Islet precursor cell (in vitro differentiated cells): ENCODE data around the gene CELF2.
"Not testable (repeated sequence)": the region's sequence is repeated elsewhere in the genome, so short reads cannot be mapped to it uniquely, and the experiment has no call there.

Experiments
- DNase-seq: peaks from one replicate; pipeline ENCODE4 v3.0.0-alpha.2; 2018

Gene CELF2

DNA sequence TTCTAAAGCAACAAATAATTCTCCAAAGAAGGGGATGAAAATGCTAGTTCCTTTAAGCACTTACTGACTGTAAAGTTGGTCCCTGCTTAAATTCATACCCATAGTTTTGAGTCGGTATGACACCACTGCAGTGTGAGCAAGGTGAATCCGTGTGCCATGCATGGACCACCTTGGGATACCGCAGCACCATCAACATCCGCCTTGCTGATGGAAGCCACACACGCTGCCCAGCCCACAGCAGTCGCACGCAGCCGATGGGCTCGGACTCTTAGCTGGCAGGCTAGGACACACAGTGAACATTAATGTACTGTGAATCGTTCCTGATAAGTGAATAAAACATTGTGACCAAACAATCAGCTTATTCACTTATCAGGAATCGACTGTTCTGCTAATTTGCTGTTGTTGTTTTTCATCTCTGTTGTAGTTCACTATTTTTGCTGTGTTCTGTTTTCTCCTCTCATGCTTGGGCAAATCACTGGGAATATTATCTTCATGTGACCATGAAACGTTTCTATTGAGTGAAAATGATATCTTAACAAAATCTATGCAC is 318.3 kb downstream of the CELF2 start:
- DNase-seq, result no peak

- peak; percentile 85 for DNase-seq
These were observed 319.1 kb downstream of the CELF2 start for GRCh38 chr10:11336722-11337162.

DNA sequence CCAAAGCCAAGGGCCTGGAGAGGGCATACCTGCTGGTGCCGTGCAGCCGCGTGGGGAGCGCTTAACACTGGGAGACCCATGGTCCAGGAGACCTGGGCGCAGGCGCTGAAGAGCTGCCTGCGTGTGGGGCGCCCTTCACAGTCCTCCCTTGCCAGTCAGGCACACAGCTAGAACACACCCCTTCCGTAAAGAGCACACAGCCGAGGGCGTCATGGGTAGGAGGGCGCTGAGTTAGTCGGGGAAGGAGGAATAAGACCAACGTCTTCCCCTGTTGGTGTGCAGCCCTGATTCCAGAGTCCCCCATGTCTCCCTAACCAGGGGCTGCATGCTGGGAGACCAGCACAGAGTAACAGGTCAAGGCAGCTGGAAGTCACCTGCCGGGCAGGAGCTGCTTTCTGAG is 319.8 kb downstream of the CELF2 start:
- no peak for DNase-seq

GRCh38 chr10:11338160-11338844 is 320.6 kb downstream of the CELF2 start:
- no peak for DNase-seq

GRCh38 chr10:11339013-11339412 is 321.3 kb downstream of the CELF2 start:
- DNase-seq, result no peak

GRCh38 chr10:11339660-11340059 is 322.0 kb downstream of the CELF2 start:
- DNase-seq, result no peak

- DNase-seq, result no peak
These were observed 323.8 kb downstream of the CELF2 start for GRCh38 chr10:11341283-11341960.

GRCh38 chr10:11344081-11344480 is 326.4 kb downstream of the CELF2 start:
- no peak for DNase-seq

DNA sequence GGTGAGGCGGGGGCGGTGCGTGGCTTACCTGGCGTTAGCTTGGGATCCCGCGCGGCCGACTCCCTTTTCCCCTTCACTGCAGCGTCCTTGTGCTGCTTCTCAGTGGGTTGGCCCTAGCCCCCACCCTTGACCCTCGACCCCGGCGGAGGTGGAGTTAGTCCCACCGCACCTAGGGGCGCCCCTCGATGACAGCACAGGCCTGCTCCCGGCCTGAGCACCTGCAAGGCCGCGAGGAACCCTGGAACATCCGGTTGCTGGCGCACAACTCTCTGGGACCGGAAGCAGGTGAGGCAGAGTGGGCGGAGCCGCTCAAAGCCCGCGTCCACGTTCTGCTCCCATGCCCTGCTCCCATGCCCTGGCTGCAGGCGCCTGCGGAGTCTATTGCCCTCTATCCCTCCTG is 326.9 kb downstream of the CELF2 start:
- DNase-seq, result peak; percentile 36

DNA sequence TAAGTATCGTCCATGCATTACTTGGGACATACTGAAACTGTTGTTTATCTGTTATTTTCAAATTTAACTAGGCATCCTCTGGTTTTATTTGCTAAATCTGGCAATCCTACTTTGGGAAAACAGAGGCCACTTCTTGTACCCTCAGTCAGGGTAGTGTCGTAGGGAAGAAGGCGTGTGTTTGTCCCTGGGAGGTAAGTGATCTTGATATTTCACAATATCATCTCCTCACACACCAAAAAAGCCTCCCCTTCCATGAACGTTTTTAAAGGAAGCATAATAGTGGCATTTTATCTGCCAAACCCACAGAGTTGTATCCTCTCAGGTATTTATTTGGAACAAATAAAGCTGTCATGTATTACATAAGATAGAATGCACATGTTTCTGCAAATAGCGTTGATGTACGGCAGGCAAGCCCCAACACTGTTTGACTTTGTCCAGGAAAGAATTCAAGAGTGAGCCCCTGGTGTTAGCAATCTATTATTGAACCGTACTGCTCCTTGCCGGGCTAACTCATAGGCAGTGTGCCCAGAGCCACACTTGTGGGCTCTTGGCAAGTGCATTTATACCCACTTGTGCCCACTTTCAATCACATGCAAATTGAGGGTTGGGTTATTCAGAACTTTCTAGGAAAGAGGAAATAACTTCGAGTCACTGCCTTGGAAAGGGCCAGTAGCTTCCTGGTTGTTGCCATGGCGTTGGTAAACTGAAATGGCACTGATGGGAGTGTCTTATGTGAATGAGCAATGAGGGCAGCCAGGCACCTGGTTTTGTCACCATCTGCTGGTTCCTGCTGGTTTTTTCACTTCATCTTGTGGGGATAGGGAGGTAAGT is 327.8 kb downstream of the CELF2 start:
- peak; percentile 4 for DNase-seq

DNA sequence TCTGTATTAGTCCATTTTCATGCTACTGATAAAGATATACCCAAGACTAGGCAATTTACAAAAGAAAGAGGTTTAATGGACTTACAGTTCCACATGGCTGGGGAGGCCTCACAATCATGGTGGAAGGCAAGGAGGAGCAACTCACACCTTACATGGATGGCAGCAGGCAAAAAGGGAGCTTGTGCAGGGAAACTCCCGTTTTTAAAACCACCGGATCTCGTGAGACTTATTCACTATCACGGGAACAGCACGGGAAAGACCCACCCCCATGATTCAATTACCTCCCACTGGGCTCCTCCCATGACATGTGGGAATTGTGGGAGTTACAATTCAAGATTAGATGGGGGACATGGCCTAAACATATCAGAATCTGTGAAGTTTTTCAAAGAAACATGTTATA is 329.9 kb downstream of the CELF2 start:
- DNase-seq, result not testable (repeated sequence)

GRCh38 chr10:11351801-11352200 is 334.1 kb downstream of the CELF2 start:
- peak; percentile 21 for DNase-seq

DNA sequence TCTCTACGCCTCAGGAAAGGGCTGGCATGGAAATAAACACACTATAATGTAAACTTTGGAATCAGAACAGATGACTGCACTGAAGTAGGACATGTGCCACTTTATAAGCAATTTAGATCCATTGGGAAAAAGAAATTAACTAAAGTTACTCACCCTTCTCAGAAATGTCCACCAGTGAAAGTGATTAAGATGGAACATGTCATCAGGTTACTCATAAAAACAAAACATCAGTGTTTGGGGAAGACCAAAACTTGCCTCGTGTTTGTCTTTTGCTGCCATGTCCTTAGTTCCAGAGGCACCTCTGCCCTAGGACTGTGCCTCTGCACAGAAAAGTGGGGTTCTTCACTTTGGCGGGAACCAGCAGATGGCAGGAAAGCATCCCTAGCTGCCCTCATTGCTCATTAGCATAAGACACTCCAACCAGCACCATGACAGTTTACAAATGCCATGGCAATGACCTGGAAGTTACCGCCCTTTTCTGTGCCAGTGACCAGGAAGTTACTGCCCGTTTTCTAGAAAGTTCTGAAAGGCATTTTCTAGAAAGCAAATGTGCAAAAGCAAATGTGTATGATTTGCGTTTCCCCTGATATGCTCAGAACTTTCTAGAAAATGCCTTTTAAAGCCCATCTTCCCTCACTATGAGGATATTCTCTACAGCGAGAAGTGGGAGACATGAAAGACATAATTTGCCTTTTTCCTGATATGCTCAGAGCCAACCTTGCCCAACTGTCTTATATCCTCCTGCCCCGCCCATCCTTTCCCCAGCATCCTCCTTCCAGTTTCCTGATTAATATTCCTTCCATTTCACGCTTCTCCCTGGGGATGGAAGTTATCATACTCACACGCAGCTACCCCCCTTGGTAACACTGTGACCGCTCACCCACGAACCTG is 335.6 kb downstream of the CELF2 start:
- DNase-seq, result peak; percentile 7

GRCh38 chr10:11354823-11355222 is 337.2 kb downstream of the CELF2 start:
- DNase-seq, result peak; percentile 47

- peak; percentile 25 for DNase-seq
These were observed 337.9 kb downstream of the CELF2 start for GRCh38 chr10:11355592-11355991.

- DNase-seq, result no peak
These were observed 339.8 kb downstream of the CELF2 start for GRCh38 chr10:11357439-11357838.

DNA sequence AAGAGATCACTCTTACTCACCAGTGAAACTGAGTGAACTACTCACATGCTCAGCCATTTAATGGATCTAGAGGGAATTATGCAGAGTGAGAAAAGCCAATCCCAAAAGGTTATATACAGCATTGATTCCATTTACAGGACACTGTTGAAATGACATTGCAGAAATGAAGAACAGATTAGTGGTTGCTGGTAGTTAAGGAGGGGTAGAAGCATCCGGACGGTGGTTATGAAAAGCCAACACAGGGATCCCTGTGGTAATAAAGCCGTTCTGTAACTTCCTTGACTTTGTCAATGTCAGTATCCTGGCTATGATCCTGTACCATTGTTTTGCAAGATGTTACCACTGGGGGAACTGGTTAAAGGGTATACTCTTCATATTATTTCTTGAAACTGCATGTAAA is 340.3 kb downstream of the CELF2 start:
- DNase-seq, result no peak

GRCh38 chr10:11358923-11359575 is 341.4 kb downstream of the CELF2 start:
- no peak for DNase-seq

- DNase-seq, result no peak
These were observed 342.2 kb downstream of the CELF2 start for GRCh38 chr10:11359869-11360268.

DNA sequence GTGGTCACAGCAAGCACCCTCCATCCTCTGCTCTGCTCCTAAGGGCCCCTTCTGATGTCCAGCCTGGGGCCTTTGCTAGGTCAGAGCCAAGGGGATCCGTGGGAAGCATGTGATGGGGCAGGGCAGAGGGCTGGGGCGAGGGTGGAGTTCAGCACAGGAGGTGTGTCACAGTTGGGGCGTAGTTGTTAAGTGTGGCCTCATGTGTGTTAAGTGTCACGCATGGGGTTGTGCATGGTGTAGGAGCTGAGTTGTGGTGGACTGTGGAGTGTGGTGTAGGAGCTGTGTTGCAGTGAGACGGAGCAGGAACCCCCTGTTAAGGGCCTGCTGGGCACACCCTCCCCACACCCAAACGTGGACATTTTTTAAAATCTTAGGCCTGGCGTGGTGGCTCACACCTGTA is 345.8 kb downstream of the CELF2 start:
- DNase-seq, result no peak

DNA sequence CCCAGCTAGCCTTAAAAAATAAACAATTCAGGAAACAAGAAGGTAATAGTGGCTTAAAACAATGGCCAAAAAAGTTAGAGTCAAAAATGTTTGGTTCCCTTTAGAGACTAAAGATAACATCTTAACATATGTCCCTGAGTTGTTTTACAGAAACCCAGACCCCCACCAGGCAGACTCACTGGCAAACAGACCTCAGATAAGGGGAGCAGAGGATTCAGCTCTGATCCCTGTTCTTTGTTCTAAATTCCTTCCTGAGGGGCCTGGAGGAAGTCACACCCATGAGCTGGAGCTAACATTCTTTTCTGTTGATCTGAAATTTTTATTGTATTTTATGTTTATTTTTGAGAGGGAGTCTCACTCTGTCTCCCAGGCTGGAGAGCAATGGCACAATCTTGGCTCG is 346.6 kb downstream of the CELF2 start:
- DNase-seq, result no peak

DNA sequence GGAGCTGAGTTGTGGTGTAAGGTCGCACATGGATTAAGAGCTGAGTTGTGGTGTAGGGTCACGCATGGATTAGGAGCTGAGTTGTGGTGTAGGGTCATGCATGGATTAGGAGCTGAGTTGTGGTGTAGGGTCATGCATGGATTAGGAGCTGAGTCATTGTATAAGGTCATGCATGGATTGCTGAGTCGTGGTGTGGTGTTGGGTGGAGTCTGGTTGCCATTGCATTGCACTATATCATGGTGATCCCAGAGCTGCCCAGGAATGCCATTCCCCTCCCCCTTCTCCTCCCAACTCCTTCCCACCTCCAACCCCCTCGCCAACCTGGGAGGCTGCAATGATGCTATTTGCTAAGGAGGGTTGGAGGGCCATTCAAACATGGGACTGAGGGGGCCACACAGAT is 349.2 kb downstream of the CELF2 start:
- DNase-seq, result not testable (repeated sequence)
